A673 (cell line): Measurements from ENCODE around the gene STIMATE. TPM values are rescaled to one million over a fixed set of nuclear protein-coding genes. Genes with fewer than 3 reads are reported as not detected.

Source experiments
- BruUV-seq: library from RNA; stranded (reverse); fragments of 400-500 nt; replicated peaks from 2 replicates; lab custom pipeline; 2021; lab: Mats Ljungman, UMichigan
- CTCF ChIA-PET: fragments of 300-600 bp; sonication (Branson Sonifier 250); formaldehyde crosslinking; loops from one replicate; lab custom pipeline; 2022; ENCODE audit warnings: antibody characterized with exemption; lab: Charles Lee
- POLR2A ChIA-PET: fragments of 300-600 bp; sonication (Branson Sonifier 250); formaldehyde crosslinking; loops from one replicate; lab custom pipeline; 2022; ENCODE audit warnings: antibody characterized with exemption; ENCODE audit not compliant: low non-redundant PET; lab: Charles Lee
- DNase-seq: peaks from one replicate; pipeline ENCODE4 v3.0.0-alpha.2; 2015; ENCODE audit warnings: low spot score
- H3K27ac ChIP-seq: fragments of 200-600 bp; sonication (generic); 2 replicates; pipeline ENCODE4 v1.5.1; 2016; ENCODE audit warnings: mixed run types, low read depth, mild to moderate bottlenecking, mixed read lengths, antibody characterized with exemption, low read length; ENCODE audit not compliant: poor library complexity, severe bottlenecking
- H3K27me3 ChIP-seq: fragments of 200-600 bp; sonication (generic); replicated peaks from 2 replicates; pipeline ENCODE4 v1.6.1; 2017; ENCODE audit warnings: mixed run types, low read depth, mild to moderate bottlenecking, mixed read lengths, antibody characterized with exemption, low read length; ENCODE audit not compliant: insufficient read depth, poor library complexity
- H3K36me3 ChIP-seq: fragments of 200-600 bp; sonication (generic); 2 replicates; pipeline ENCODE4 v1.6.1; 2016; ENCODE audit warnings: mixed run types, mild to moderate bottlenecking, mixed read lengths, antibody characterized with exemption, low read length; ENCODE audit not compliant: insufficient read depth, poor library complexity, severe bottlenecking
- H3K4me1 ChIP-seq: fragments of 200-600 bp; sonication (generic); 2 replicates; pipeline ENCODE4 v1.6.1; 2017; ENCODE audit warnings: mixed run types, mild to moderate bottlenecking, mixed read lengths, antibody characterized with exemption, low read length; ENCODE audit not compliant: insufficient read depth, poor library complexity, severe bottlenecking
- H3K4me3 ChIP-seq: fragments of 200-600 bp; sonication (generic); 2 replicates; pipeline ENCODE4 v1.5.1; 2016; ENCODE audit warnings: low read depth, mixed run types, mild to moderate bottlenecking, mixed read lengths, low read length; ENCODE audit not compliant: poor library complexity, severe bottlenecking
- H3K9me3 ChIP-seq: fragments of 200-600 bp; sonication (generic); 2 replicates; pipeline ENCODE4 v1.6.1; 2016; ENCODE audit warnings: mixed run types, low read depth, mild to moderate bottlenecking, mixed read lengths, antibody characterized with exemption, low read length; ENCODE audit not compliant: poor library complexity, severe bottlenecking
- EZH2 ChIP-seq: fragments of 200-600 bp; sonication (generic); IDR thresholded peaks from 2 replicates; pipeline ENCODE4 v1.6.1; 2017; ENCODE audit warnings: borderline replicate concordance, low read depth, mild to moderate bottlenecking, mixed read lengths, antibody characterized with exemption, low read length; ENCODE audit not compliant: poor library complexity, severe bottlenecking
- intact Hi-C: fragments of 100-400 bp; cut with micrococcal nuclease; formaldehyde crosslinking; loops from one replicate; pipeline ENCODE4 v1.10.0; 2022; ENCODE audit not compliant: unreplicated experiment
- total RNA-seq: library from RNA; stranded (reverse); gene quantifications from 2 replicates; pipeline ENCODE4 v1.2.3, GENCODE V29; 2021
- TF ChIP-seq, protein P1 (sequence below): fragments of 300-800, 200-600 bp; sonication (generic); conservative IDR thresholded peaks from 2 replicates; pipeline ENCODE4 v1.5.1; 2017; ENCODE audit warnings: low read depth, mild to moderate bottlenecking, antibody characterized with exemption, low read length, moderate library complexity, mixed read lengths

Gene STIMATE
- total RNA-seq, 1 experiment from 2014 or later = 11.3 TPM

DNA sequence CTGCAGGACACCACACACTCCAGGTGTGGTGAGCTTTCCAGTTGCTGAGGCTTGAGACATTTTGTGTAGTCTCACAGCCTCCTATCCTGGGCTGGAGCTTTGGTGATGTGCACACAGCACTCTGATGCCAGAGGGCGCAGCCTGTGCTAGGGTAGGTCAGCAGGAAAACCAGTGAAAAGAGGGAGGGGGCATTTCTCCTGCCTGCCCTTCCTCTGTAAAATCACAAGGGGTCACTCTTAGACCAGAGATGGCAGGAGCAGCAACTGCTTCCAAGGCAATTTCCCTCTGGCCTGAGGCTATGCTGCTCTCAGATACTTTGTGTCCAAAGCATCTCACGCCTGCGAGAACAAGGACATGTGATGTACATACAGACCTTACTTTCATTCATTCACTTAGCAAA, 46.0 kb downstream of the STIMATE start:
- no peaks in the 10 kb centered on the region for H3K36me3 ChIP-seq
- no peaks in the 10 kb centered on the region for H3K27me3 ChIP-seq
- intact Hi-C loops = loop anchor here (5.0 kb wide), 1 partner anchor 221 kb away; no protein-coding TSS in a partner anchor
- no peaks in the 10 kb centered on the region for H3K9me3 ChIP-seq
- POLR2A ChIA-PET = no interaction called here
- no peak overlapping the region for H3K27ac ChIP-seq
- peak; percentile 4 for DNase-seq
- no peak overlapping the region for H3K4me3 ChIP-seq
- no TSS peak for BruUV-seq
- CTCF ChIA-PET = no interaction called here
- TF ChIP-seq, protein P1, sequence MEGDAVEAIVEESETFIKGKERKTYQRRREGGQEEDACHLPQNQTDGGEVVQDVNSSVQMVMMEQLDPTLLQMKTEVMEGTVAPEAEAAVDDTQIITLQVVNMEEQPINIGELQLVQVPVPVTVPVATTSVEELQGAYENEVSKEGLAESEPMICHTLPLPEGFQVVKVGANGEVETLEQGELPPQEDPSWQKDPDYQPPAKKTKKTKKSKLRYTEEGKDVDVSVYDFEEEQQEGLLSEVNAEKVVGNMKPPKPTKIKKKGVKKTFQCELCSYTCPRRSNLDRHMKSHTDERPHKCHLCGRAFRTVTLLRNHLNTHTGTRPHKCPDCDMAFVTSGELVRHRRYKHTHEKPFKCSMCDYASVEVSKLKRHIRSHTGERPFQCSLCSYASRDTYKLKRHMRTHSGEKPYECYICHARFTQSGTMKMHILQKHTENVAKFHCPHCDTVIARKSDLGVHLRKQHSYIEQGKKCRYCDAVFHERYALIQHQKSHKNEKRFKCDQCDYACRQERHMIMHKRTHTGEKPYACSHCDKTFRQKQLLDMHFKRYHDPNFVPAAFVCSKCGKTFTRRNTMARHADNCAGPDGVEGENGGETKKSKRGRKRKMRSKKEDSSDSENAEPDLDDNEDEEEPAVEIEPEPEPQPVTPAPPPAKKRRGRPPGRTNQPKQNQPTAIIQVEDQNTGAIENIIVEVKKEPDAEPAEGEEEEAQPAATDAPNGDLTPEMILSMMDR = peak; percentile 24; the same call in 1 of the 2 replicates
- no peak for TF ChIP-seq EZH2
- H3K4me1 ChIP-seq = no peaks in the 10 kb centered on the region

DNA sequence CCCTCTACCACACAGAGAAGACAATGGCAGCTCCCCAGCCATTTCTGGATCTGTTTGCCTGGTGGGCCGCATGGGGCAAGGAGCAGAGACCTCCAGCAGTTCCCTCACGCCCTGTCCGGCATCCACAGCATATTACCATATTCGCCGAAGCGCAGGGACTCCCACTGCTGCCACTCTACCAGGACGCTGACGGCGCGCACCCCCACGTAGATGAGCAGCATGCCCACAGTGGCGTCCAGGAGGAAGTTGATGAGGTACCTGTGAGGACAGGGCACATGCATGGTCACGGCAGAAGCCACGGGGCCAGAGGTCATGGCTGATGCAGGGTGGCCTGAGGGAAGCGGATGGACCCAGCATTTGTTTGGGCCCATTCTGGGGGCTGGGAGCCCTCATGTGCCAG, 47.7 kb downstream of the STIMATE start:
- no peak for DNase-seq
- intact Hi-C loops = loop anchor here (5.0 kb wide), 1 partner anchor 223 kb away; no protein-coding TSS in a partner anchor
- no peak for TF ChIP-seq EZH2
- TF ChIP-seq, protein P1 = no peak
- Histone ChIP-seq H3K4me1 (no peaks in the 10 kb centered on the region), H3K4me3 (no peak overlapping the region), H3K27ac (no peak overlapping the region), H3K9me3 (no peaks in the 10 kb centered on the region), H3K27me3 (no peaks in the 10 kb centered on the region), H3K36me3 (no peaks in the 10 kb centered on the region)
- BruUV-seq = no TSS peak
- ChIA-PET POLR2A (no interaction called here), CTCF (no interaction called here)

DNA sequence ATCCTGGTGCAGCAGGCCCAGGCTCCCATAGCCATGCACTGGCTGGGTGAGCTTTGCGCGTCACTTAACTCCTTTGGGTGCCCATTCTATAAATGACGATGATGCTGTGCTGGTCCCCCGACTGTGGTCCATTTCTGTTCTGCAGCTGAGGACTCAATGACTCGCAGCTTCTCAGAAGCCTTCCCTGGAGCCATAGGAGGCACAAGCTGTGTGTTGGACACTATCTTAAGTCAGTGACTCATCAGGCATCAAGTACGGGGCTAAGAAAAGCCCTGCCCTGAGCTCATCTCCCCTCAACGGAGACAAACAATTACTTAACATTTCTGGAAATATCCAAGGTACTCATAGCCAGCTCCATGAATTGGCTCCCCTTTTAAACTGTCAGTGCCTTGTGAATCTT, 48.7 kb downstream of the STIMATE start:
- intact Hi-C loops = no loop called here
- H3K36me3 ChIP-seq = no peaks in the 10 kb centered on the region
- no peaks in the 10 kb centered on the region for H3K27me3 ChIP-seq
- POLR2A ChIA-PET = no interaction called here
- H3K9me3 ChIP-seq = no peaks in the 10 kb centered on the region
- no peak overlapping the region for H3K27ac ChIP-seq
- TF ChIP-seq, protein P1 = no peak
- TF ChIP-seq EZH2 = no peak
- CTCF ChIA-PET = no interaction called here
- no TSS peak for BruUV-seq
- no peaks in the 10 kb centered on the region for H3K4me1 ChIP-seq
- no peak for DNase-seq
- no peak overlapping the region for H3K4me3 ChIP-seq
